Ecto neural progenitor cell (in vitro differentiated cells): ENCODE data around the gene MGMT.

Experiments
- DNase-seq: peaks from one replicate; pipeline ENCODE4 v3.0.0-alpha.2; 2018; ENCODE audit warnings: low spot score

The MGMT gene

GRCh38 chr10:129455625-129456024 is 11.4 kb upstream of the MGMT start:
- DNase-seq: no peak

GRCh38 chr10:129459762-129460539 is 7.1 kb upstream of the MGMT start:
- no peak for DNase-seq

GRCh38 chr10:129462257-129462795 is 4.7 kb upstream of the MGMT start:
- DNase-seq: no peak

- DNase-seq: no peak
Measured at GRCh38 chr10:129464251-129464650, 2.8 kb upstream of the MGMT start.

DNA sequence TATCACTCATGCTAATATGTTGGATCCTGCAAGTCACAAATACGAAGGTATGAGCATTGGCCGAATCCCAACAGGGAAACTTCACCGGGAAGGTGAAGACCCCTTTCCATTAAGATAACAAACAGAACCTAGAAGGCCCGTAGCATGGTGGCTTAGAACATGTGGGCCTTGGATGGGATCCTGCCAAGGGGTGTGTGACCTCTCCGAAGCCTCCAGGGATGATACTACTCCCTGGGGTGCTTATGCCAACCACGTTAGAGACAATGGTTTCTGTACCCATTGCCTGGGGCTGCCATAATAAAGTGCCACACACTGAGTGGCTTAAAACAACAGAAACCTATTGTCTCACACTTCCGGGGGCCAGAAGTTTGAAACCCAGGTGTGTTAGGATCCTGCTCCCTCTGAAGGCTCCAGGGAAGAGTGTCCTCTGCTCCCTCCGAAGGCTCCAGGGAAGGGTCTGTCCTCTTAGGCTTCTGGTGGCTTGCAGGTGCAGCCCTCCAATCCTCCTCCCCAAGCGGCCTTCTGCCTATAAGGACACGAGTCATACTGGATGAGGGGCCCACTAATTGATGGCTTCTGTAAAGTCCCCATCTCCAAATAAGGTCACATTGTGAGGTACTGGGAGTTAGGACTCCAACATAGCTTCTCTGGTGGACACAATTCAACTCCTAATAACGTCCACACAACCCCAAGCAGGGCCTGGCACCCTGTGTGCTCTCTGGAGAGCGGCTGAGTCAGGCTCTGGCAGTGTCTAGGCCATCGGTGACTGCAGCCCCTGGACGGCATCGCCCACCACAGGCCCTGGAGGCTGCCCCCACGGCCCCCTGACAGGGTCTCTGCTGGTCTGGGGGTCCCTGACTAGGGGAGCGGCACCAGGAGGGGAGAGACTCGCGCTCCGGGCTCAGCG is 992 bp upstream of the MGMT start:
- DNase-seq: peak; percentile 30

- no peak for DNase-seq
Measured at GRCh38 chr10:129467359-129468064, 471 bp downstream of the MGMT start.

DNA sequence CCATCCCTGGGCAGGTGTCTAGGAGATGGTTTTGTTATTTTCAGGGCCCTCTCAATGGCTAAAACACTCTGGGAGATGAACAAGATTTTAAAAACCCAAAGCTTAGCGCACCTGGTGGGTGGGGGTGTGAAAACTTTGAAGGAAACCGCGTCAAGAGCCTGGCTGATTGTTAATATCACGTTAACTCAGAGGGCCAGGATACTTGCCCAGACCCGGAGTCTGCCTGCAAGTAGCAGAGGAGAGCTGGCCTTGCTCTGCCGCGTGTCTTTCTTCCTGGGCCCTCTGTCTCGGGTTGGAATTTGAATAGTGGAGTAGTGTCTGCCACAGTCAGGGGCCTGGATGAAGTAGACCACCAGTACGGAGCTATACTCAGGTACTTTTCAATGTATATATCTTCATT is 1.1 kb downstream of the MGMT start:
- peak; percentile 29 for DNase-seq

DNA sequence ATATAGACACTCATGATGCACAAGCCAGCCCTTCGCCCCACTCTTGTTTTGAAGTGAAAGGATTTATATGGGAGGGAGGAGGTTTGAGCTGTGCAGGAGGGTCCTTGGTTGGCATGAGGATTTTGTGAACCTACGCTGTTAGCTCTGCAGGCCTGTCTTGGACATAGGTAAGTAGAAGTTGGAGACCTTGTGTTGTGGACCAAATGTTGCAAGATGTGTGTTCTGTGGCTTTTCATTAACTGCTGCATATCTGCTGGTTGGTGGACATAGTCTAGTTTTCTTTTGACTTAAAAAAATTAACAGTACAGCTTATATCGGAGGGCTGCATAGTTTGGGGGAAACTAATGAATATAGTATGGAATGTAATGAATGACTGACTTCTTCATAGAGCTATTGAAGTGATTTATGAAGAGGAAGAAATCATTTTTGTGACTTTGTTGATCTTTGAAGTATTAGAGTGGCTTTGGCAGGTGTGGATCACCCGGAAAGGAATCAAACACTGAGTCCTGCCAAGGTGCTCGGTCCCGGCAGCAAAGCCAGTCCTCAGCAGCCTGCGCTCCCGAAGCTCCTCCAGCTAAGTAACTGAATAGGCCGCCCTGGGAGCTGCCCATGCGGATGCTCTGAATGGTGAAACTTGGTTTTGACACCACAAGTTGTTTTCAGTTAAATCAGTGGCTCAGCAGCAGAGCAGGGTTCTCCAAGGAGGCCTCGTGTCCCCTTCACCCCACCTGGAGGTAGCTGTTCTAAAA is 3.2 kb downstream of the MGMT start:
- DNase-seq: peak; percentile 16

GRCh38 chr10:129471447-129472175 is 4.6 kb downstream of the MGMT start:
- DNase-seq: peak; percentile 25

GRCh38 chr10:129472696-129473555 is 5.9 kb downstream of the MGMT start:
- DNase-seq: peak; percentile 21

DNA sequence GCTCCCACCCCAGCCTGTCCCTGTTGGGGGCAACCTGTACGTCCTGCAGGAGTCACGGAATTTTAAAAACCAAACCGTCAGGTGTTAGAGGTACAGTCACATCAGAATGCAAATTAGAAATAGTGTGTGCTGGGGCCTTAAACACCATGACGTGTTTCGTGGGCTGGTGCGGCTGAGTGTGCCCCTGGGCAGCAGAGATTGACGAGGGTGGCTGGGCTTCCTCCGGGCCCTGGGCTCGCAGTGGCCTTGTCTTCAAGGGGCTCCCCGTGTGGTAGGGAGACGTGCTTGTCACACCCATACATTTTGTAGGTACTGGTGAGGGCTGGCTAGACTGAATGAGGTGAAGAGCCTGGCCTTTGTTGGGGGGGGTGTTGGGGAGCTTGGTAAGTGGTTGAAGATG is 7.6 kb downstream of the MGMT start:
- DNase-seq: no peak

DNA sequence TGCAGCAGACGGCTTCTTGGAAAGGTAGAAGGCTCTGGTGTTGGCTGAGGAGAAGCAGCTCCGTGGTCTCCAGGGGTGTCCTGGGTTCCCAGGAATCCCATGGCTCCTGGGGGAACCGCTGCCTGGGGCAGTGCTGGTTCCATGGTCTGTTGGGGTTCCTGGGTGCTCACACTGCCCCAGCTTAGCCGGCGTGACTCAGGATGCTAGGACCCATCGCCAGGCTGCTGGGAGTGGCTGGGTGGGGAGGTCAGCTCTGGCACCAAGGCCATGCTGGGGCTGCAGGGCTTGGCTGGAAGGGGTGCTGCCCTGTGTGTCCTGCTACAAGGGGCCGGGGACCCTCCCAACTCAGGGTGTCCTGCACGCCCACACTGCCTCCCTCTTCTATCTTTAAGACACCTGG is 9.4 kb downstream of the MGMT start:
- no peak for DNase-seq

DNA sequence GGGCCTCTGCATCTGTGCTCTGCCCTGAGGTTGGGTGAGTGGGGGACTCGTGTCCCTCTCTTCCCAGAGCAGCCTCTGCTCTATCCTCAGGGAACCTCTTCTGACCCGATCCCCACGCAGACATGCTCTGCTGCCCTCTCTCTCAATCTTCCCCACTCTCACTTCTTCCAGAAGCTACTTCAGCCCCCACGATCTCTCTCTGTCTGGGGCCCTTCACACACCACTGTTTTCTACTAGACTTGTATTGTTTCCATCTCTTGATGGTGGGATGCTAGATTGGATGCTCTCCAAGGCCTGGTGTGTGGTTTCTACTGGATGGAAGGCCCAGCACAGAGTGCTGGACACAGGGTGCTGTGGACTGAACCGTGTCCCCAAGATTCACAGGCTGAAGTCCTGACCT is 10.0 kb downstream of the MGMT start:
- DNase-seq: no peak

GRCh38 chr10:129481641-129482040 is 14.6 kb downstream of the MGMT start:
- DNase-seq: no peak

GRCh38 chr10:129483430-129484010 is 16.5 kb downstream of the MGMT start:
- DNase-seq: no peak

GRCh38 chr10:129486805-129487204 is 19.8 kb downstream of the MGMT start:
- no peak for DNase-seq

DNA sequence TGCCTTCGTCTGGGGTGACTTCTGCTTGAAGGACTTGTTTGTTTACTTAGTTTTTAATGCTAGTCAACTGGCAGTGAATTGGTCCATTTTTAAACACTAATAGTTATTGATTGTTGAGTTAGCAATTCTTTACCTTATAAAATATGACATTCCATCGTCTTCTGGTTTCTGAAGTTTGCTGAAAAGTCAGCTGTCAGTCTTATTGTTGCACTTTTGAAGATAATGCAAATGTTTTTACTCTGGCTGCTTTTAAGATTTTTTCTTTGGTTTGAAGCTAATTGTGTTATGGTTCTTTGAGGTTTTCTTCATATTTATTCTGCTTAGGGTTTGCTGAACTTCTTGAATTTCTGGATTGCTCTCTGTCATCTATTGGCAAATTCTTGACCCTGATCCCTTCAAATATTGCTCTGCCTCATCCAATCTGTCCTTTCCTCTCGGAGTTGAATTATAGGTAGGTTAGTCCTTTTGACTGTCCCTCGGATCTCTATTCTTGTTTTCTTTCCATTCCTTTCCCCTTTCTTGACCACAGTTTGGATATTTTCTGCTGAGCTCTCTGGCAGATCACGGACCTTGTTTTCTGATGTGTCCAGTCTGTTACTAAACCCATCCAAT is 24.2 kb downstream of the MGMT start:
- DNase-seq: no peak

DNA sequence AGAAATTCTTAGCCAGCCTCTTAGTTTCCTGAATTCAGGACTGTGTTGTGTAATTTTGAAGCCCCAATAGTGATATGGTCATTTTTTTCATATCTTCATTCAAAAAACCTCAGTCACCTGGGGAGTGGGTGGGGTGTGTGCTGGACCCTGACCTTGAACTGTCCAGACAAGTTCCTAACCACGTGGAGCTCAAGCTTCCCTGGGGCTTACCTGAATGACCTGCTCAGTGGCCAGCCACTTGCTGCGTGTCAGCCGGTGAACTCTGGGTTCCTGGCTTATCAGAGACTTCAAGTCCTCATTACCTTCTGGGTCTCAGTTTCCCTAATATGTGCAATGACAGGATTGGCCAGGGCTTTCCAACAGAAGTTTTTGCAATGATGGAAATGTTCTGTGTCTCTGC is 27.1 kb downstream of the MGMT start:
- DNase-seq: no peak

DNA sequence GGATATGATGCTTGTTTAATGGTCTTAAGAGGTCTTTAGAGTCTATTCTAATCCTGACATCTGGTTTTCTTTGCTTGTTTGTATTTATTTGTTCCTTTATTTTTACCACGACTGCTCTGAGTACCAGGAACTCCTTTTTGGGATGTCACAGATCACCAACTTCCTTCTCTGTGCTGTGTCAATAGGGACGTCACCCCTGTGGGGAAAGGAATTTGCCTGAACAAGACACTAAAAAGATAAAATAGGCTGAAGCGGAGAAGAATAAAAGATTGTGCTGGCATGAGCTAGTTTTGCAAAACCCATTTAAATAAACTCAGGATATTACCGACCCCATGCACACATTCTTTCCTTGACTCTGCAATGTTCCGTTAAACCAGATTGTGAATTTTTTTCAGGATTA is 27.7 kb downstream of the MGMT start:
- DNase-seq: no peak
